Stomach (tissue), 9 donors: ENCODE results near the gene DCDC1. TPM values are rescaled to one million over a fixed set of nuclear protein-coding genes. Genes with fewer than 3 reads are reported as not detected.

Source experiments
- DNase-seq, 2 donors: peaks; one replicate each; pipeline versions ENCODE4 v3.0.0 to v3.0.0-alpha.2; 2013 to 2019
- H3K27ac ChIP-seq, 5 donors: fragments of 200-600 bp in 4 of 5; sonication (generic) in 4 of 5; one replicate each; pipeline ENCODE4 v1.5.1; 2013 to 2019; ENCODE audit warnings: mild to moderate bottlenecking in 1 of 5, moderate library complexity in 1 of 5
- H3K27me3 ChIP-seq, 3 donors: fragments of 200-600 bp; sonication (generic); one replicate each; pipeline ENCODE4 v1.5.1; 2017 to 2019; ENCODE audit warnings: mixed run types in 1 of 3
- H3K36me3 ChIP-seq, 4 donors: fragments of 200-600 bp; sonication (generic); 1 replicate in 3 of 4; 2 replicates in 1 of 4; pipeline ENCODE4 v1.5.1; 2016 to 2019
- H3K4me1 ChIP-seq, 4 donors: fragments of 200-600 bp; sonication (generic); one replicate each; pipeline ENCODE4 v1.5.1; 2016 to 2019
- H3K4me3 ChIP-seq, 4 donors: fragments of 200-600 bp; sonication (generic) in 3 of 4; one replicate each; pipeline ENCODE4 v1.5.1; 2016 to 2019; ENCODE audit warnings: mild to moderate bottlenecking in 1 of 4
- H3K9me3 ChIP-seq, 4 donors: fragments of 200-600 bp; sonication (generic); one replicate each; pipeline ENCODE4 v1.5.1; 2016 to 2019
- CTCF ChIP-seq, 7 experiments: fragments of 450-650 bp in 4 of 7; fragments of 200-600 bp in 3 of 7; sonication (generic) in 3 of 7; IDR thresholded peaks; one replicate each; pipeline ENCODE4 v1.5.1; 2016 to 2019; ENCODE audit warnings: antibody characterized with exemption in 7 of 7, control low read depth in 2 of 7, mild to moderate bottlenecking in 1 of 7
- EP300 ChIP-seq: sonication (generic); formaldehyde crosslinking; IDR thresholded peaks from one replicate; pipeline ENCODE4 v1.6.1; 2017; ENCODE audit warnings: antibody characterized with exemption
- POLR2A ChIP-seq, 4 donors: fragments of 450-650 bp; IDR thresholded peaks; one replicate each; pipeline ENCODE4 v1.6.1; 2016; ENCODE audit warnings: antibody characterized with exemption in 4 of 4, control low read depth in 2 of 4, mild to moderate bottlenecking in 1 of 4, moderate library complexity in 1 of 4
- POLR2AphosphoS5 ChIP-seq, 3 donors: sonication (generic); formaldehyde crosslinking; IDR thresholded peaks; one replicate each; pipeline ENCODE4 v1.6.1; 2016; ENCODE audit warnings: antibody characterized with exemption in 3 of 3
- WGBS, 5 donors: extraction: QIAGEN DNeasy Blood & Tissue Kit in 3 of 5; methylation state at CpG; one replicate each; pipeline versions ENCODE4 v1.1.5 to v1.1.7; 2013 to 2018; 5-methylcytosine and 5-hydroxymethylcytosine counted together
- intact Hi-C: fragments of 100-400 bp; cut with DNase I; formaldehyde crosslinking; loops from one replicate; pipeline ENCODE4 v1.15.1; 2023; ENCODE audit warnings: low total_unique reads
- polyA plus RNA-seq, 3 donors: library from polyadenylated mRNA; stranded (reverse); fragments of 200-250 nt; gene quantifications; one replicate each; pipeline ENCODE4 v1.2.3, GENCODE V29; 2013
- total RNA-seq, 5 donors: library from RNA; depleted of rRNA; stranded (reverse); fragments of >200 nt; gene quantifications; one replicate each; pipeline versions ENCODE4 v1.1.0 to v1.2.3, GENCODE V29; 2014 to 2016
- donor health status: healthy with polysubstance abuse.
- donor health status: Bipolar disorder and iron deficiency.
- donor health status: healthy.

Gene DCDC1
- total and polyA plus RNA-seq, 8 donors, result 0.45 to 0.55 TPM; not detected in 6

GRCh38 chr11:31366795-31367194 lies 2.7 kb downstream of the DCDC1 start:
- H3K27me3 ChIP-seq, result no peaks in the 10 kb centered on the region
- no peak for DNase-seq
- 64 to 83% (median 80%) methylated on average over 4 of the region's 4 CpGs for WGBS, 5 donors
- peaks cover 0 to 26% (median 25%) of the 10 kb centered on the region in 4 donors for H3K4me1 ChIP-seq
- H3K27ac ChIP-seq, result no peak overlapping the region
- intact Hi-C loops, result no loop called here
- no peaks in the 10 kb centered on the region for H3K9me3 ChIP-seq
- TF ChIP-seq CTCF (IDR thresholded peaks at IDR 0.05), result no peak
- TF ChIP-seq POLR2AphosphoS5 (IDR thresholded peaks at IDR 0.05), result no peak
- TF ChIP-seq EP300, result no peak
- TF ChIP-seq POLR2A (IDR thresholded peaks at IDR 0.05), result no peak
- H3K36me3 ChIP-seq, result no peaks in the 10 kb centered on the region
- no peak overlapping the region for H3K4me3 ChIP-seq

GRCh38 chr11:31361743-31362142 lies 7.8 kb downstream of the DCDC1 start:
- H3K4me1 ChIP-seq, result no peaks in the 10 kb centered on the region
- intact Hi-C loops, result no loop called here
- peaks cover 0 to 6% (median 0%) of the 10 kb centered on the region in 3 donors for H3K27me3 ChIP-seq
- 84 to 90% (median 87%) methylated on average over 4 of the region's 4 CpGs for WGBS, 5 donors
- H3K9me3 ChIP-seq, result no peaks in the 10 kb centered on the region
- no peak overlapping the region for H3K27ac ChIP-seq
- DNase-seq, result no peak
- no peak overlapping the region for H3K4me3 ChIP-seq
- TF ChIP-seq CTCF (IDR thresholded peaks at IDR 0.05), result no peak
- no peak for TF ChIP-seq EP300
- TF ChIP-seq POLR2A (IDR thresholded peaks at IDR 0.05), result no peak
- no peak for TF ChIP-seq POLR2AphosphoS5 (IDR thresholded peaks at IDR 0.05)
- no peaks in the 10 kb centered on the region for H3K36me3 ChIP-seq

- no peak for DNase-seq
- Histone ChIP-seq H3K9me3 (no peaks in the 10 kb centered on the region), H3K4me1 (no peaks in the 10 kb centered on the region), H3K27ac (no peak overlapping the region), H3K27me3 (no peaks in the 10 kb centered on the region), H3K36me3 (no peaks in the 10 kb centered on the region), H3K4me3 (no peak overlapping the region)
- TF ChIP-seq CTCF (IDR thresholded peaks at IDR 0.05), result no peak
- TF ChIP-seq EP300, result no peak
- TF ChIP-seq POLR2A (IDR thresholded peaks at IDR 0.05), result no peak
- TF ChIP-seq POLR2AphosphoS5 (IDR thresholded peaks at IDR 0.05), result no peak
- WGBS, 5 donors, result 74 to 86% (median 83%) methylated on average over 5 of the region's 5 CpGs
- intact Hi-C loops, result no loop called here
Observed at GRCh38 chr11:31355817-31356216, 13.7 kb downstream of the DCDC1 start.

- Histone ChIP-seq H3K4me1 (no peaks in the 10 kb centered on the region), H3K27me3 (no peaks in the 10 kb centered on the region), H3K27ac (no peak overlapping the region), H3K9me3 (no peaks in the 10 kb centered on the region), H3K4me3 (no peak overlapping the region), H3K36me3 (no peaks in the 10 kb centered on the region)
- 26 to 51% (median 43%) methylated on average over 2 of the region's 2 CpGs for WGBS, 5 donors
- no peak for DNase-seq
- TF ChIP-seq CTCF (IDR thresholded peaks at IDR 0.05), result no peak
- TF ChIP-seq POLR2AphosphoS5 (IDR thresholded peaks at IDR 0.05), result no peak
- no peak for TF ChIP-seq EP300
- no peak for TF ChIP-seq POLR2A (IDR thresholded peaks at IDR 0.05)
- intact Hi-C loops, result no loop called here
Observed at GRCh38 chr11:31355131-31355530, 14.4 kb downstream of the DCDC1 start.
